HG02623 (cell line): ENCODE data around the gene C6orf141.

Experiments used
- ATAC-seq: cut with Tn5 transposase; IDR thresholded peaks from one replicate; pipeline ENCODE4 v1.9.1; 2021; ENCODE audit warnings: moderate library complexity; ENCODE audit not compliant: unreplicated experiment

Gene C6orf141

DNA sequence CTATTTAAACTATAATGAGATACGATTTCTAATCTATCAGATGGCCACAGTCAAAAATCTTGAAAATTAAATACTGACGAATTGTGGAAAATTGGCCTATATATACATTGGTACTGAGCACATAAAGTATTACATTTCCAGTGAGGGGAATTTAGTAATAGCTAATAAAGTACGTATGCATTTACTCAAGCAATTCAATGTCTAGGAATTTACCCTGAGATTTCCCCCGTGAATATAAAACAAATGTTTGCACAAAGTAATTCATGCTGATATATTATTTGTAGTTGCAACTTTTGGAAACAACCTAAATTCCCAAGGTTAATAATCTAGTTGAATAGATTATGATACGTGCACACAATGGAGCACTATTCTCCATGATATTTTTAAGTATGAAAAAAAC lies 14.7 kb upstream of the C6orf141 start:
- ATAC-seq: no peak

DNA sequence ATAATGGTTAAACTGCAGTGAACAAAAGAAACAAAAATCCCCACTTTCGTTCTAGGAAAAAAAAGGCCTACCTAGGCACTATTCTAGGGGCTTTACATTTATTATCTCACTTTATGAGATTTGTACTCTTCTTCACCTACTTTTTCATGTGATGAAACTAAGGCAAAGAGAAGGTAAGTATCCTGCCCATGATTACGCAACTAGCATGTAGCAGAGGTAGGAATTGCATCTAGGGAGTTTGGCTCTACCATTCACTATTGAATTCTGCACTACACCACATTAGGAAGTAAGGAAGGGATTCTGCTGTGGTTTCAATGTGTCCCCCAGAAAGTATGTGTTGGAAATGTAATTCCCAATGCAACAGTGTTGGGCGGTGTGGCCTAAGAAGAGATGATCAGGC lies 11.4 kb upstream of the C6orf141 start:
- no peak for ATAC-seq

DNA sequence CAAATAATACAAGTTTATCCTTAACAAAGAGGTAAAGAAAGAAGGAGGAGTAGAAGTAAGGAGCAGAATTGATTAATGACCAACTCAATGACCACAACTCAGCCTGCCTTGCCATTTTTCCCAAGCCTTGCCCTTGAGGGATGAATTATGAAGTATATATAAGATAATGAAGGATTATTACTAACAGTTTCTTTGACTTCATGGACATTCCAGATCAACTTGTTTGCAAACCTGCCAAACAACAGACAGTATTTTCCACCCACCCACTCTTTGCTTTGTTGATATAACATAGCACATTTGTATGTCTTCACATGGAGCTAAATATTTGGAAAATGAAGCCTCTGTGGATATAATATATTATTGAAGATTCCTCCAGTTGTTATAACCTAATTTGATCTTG lies 9.9 kb upstream of the C6orf141 start:
- no peak for ATAC-seq

DNA sequence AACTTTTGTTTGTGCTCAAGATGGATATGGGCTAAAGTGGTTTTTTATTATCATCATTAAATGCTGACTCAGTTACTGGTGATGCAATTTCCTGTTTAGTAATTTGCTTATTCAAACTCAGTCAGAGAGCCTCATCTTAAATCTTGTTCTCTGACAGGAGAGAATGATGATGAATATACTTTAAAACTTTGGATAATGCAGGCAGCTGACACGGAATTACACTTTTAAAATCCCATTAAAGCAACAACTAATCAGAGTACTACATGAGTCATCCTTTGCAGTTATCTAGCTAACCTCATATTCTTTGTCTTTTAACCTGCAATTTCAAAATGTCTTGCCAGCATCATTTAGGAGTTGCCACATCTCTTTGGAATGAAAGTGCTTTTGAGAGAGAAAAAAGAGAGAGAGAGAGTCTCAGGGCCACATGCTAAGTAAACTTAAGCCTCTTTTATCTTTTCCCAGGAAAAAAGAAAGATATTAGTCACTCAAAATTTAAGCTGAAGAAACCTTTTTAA lies 9.2 kb upstream of the C6orf141 start:
- ATAC-seq: no peak

DNA sequence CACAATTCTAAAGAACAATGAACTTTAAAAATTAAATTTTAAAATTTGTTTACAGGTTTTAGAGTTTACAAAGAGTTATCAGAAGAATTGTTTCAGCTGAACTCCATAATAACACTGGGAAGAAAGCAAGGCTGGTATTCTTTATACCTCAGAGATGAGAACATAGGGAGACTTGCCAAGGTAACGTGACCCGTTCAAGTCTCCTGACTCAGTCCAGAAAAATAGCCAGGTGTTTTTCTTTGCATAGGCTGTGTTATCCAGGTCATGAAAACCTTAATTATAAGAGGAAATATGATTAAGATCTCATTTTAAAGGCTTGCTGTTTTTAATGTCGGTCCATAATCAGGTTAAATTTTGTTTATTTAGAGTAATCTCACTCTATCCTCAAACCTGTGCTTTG lies 8.5 kb upstream of the C6orf141 start:
- no peak for ATAC-seq

DNA sequence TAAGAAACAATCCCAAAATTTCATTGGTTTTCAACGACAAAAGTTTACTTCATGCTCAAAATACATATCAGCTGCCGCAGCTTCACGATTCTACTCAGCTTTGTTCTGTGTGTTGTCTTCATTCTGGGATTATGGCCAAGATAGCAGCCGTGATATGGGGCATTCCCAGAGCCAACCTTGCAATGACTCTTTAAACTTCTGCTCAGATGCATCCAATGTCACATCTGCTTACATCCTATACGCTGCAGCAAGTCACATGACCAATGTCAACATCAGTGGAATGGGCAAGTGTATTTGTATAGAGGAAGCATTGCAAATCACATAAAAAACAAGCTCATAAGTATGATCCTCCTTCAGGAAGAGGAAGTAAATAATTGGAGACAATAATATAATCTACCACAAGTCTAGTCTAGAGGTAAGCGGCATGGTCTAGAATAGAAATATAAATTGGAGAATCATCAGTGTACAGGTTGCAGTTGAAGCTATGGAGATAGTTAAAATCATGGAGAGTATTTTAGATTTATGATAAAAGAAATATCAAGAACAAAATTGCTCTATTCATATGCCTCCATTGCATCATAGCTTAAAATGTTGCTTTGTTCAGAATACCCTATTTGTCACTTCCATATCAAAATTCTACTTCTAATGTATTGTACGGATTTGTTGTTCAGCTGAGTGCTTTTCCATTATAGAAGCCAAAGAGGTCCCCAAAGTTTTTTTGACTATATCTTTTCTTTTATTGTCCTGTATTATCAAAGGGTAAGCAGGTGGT lies 7.2 kb upstream of the C6orf141 start:
- no peak for ATAC-seq

DNA sequence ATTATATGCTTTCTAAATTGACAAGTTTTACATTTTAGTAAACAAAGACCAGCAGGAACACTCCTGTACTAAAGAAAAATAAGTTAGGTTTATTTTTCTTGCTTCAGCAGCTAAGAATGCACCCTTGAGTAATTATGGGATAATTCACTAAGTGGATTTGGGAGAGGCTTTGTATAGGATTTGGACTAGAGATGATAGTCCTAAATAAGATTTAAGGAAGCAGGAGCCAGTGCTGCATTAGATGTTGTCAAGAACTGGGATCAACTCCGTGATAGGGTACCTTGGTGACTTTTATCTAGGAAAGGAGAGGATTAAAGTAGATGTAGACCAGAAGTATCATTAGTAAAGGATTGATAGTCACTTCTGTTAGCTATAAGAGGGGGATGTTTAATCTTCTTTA lies 4.1 kb upstream of the C6orf141 start:
- no peak for ATAC-seq

DNA sequence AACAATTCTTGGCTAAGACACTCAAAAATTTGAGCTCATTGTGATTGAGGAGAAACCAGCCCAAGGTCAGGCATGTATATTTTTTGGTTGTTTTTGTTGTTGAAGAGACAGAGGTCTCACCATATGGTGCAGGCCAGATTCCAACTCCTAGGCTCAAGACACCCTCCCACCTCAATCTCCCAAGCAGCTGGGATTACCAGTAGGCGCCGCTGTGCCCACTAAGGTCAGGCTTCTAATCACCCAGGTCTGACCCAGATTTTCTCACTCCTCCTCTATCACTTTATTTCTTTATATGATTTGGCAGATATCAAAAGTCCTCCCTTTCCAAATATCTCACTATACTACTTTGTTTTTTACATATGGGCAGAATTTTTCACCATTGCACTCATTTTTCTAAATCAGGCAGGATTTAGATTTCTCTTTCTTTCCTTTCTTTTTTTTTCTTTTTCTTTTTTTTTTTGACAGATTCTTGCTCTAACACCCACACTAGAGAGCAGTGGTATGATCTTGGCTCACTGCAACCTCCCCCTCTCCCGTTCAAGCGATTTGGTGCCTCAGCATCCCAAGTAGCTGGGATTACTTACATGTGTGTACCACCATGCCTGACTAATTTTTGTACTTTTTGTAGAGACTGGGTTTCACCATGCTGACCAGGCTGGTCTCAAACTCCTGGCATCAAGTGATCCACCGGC lies 1.7 kb upstream of the C6orf141 start:
- no peak for ATAC-seq

DNA sequence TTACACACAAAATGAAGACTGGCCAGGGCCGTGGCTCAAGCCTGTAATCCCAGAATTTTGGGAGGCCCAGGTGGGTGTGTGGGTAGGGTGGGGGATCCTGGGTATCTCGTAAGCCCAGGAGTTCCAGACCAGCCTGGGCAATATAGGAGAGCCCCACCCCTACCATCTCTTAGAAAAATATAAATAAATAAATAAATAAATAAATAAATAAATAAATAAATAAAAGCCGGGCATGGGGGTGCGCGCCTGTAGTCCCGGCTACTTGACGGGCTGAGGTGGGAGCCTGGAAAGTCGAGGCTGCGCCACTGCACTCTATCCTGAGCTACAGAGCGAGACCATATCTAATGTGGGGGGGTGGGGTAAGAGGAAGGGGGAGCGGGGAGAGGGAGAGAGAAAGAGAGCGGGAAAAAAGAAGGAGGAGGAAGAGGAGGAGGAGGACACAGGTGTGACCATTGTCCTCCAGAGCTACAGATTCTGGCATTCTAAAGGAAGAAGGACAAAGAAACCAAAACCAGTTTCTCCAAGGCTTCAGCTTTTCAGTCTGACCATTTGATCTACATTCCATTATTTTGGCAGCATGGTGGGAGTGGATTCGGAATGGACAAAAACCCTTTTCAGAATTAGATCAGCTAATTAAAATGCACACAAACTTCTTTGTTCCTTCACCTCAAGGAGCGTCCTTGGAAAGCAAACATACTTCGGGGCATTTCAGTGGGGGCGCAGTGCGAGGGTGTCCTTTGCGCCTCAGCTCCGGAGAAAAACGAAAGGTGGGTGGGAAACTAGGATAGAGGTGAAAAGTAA lies 577 bp upstream of the C6orf141 start:
- ATAC-seq: no peak

DNA sequence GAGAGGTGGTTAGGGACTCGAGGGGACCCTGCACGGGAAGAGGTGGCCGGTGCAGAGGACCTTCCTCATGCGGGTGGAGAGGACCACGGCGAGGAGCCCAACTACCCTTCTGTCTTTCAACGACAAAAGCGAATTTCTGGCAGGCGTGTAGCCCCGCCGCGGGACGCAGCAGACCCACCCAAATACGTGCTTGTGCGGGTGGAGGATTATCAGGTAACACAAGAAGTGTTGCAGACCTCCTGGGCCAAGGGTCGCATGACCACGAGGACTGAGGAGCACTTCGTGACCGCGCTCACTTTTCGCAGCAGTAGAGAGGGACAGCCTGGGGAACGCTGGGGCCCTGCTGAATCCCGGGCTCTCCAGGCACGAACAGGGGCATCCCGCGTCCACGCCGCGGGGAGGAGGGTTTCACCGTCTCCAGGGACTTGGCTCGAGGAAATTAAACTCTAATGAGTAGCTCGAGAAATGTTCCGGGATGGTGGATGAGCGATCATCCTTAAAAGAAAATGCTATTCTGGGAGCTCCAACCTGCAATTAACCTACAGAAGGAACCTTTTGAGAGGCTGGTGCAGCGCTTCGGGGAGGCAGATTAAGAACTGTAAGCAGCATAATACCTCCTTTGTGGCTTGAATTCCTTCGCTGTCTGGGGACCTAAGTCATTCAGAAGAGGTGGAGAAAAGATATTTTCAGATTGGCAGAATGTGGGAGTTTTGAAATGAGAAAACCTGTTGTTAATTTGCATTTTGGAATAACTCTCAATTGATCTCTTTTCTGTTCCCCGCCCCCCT lies 804 bp downstream of the C6orf141 start:
- ATAC-seq: peak; percentile 37

DNA sequence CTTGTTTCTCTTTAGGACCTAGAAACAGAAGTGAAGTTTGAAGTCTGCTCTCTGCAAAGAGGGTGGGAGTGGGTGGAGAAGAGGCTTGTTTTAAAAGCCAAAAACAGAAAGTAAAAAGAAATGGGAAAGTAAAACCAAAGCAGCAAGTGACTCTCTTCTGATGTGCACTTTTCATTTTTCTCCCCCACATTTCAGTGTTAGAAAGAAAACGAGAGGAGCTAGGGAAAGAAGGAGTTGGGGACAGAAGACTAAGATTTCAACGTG lies 1.3 kb downstream of the C6orf141 start:
- peak; percentile 40 for ATAC-seq

DNA sequence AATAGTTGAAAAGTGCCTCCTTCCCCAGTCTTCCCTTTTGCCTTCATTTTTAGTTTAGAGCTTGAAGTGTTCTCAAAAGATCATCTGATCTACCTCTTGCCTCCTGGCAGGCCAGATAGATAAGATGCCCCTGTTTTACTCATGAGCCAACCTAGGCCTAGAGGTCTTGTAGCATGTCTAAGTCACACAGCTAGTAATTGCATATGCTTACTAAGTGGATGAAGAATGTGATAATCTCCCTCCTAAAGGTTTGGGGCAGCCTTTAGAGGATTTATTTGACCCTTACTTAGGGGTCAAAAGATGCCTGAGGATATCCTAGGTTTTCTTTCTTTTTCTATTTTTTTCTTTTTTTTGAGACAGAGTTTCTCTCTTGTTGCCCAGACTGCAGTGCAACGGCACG lies 2.1 kb downstream of the C6orf141 start:
- ATAC-seq: no peak

DNA sequence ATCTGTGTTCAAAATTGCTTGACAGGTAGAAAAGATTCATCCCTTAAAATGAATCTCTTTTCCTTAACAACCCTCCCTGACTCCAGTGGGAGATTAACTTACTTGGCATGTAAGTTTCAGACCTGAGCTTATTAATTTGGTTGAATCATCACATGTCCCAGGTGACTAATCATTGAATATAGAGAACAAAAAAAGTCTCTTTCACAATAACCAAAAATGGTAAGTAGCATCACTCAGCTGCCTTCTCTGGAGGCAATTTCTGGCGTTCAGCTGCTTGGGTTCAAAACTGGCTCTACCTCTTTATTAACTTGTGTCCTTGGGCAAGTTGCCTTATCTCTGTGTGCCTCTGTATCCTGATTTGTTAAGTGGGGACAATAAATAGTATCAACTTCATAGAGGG lies 2.9 kb downstream of the C6orf141 start:
- no peak for ATAC-seq

DNA sequence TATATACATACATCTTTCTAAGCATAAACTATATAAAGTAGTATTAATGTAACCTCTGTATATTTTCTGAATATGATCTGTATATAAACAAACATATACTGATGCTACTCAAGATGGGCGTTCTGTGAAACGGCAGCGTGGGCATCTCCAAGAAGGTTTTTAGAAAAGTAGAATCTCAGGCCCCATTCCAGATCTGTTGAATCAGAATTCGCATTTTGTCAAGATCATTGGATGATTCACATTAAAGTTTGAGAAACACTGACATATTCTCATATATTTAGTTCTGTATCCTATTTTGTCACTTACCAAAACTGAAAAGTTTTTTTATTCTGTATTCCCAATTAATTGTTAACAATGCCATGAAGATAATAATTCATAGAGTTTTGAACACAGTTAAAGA lies 5.5 kb downstream of the C6orf141 start:
- no peak for ATAC-seq

DNA sequence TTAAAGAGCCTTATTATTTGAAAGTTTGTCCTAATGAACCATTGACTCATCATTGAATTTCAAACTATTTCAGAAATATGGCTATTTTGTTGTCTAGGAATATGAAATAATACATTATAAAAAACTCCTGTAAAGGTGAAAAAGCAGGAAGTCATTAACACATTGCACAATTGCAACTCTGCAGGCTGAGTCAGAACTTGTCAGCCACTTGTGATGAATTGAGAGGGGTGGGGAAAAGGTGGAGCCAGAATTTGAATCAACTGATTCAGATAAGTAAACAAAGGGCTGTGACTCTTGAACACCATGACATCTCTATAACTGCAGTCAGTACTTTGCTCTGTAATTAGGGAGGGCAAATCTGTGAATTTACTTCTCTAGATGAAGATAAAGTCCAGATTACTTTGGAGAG lies 6.0 kb downstream of the C6orf141 start:
- no peak for ATAC-seq

DNA sequence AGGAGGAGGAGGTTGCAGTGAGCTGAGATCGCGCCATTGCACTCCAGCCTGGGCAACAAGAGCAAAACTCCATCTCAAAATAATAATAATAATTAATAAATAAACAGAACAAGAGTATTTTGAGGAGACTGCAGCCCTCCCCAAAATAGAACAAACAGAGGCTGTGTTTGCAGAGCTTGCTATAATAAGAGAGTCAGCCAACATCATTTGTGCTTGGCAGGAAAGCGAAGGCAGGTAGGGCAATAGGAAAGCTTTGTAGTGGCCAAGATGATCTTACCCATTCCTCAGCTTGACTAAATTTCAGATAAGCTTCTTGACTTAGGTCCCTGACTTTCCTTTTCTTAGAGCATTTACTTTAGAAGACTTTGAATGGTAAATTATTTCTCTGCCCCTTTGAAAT lies 6.7 kb downstream of the C6orf141 start:
- no peak for ATAC-seq

DNA sequence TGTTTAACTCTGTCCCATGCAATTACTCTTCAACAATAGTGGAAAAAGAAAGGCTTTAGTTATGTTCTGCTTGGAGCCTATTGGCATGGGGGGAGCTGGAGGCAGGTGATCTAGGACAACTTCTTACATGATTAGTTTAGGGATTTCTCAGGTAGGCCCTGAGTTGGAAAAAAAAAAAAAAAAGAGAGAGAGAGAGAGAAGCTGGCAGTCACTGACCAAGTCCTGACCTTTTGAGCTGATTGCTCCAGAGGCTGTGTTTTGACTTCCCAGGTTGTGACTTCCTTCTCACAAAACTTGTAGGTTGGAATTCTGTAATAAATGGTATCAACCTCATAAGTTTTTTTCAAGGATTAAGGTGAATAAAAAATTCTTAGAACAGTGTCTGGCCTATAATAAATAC lies 7.8 kb downstream of the C6orf141 start:
- no peak for ATAC-seq

DNA sequence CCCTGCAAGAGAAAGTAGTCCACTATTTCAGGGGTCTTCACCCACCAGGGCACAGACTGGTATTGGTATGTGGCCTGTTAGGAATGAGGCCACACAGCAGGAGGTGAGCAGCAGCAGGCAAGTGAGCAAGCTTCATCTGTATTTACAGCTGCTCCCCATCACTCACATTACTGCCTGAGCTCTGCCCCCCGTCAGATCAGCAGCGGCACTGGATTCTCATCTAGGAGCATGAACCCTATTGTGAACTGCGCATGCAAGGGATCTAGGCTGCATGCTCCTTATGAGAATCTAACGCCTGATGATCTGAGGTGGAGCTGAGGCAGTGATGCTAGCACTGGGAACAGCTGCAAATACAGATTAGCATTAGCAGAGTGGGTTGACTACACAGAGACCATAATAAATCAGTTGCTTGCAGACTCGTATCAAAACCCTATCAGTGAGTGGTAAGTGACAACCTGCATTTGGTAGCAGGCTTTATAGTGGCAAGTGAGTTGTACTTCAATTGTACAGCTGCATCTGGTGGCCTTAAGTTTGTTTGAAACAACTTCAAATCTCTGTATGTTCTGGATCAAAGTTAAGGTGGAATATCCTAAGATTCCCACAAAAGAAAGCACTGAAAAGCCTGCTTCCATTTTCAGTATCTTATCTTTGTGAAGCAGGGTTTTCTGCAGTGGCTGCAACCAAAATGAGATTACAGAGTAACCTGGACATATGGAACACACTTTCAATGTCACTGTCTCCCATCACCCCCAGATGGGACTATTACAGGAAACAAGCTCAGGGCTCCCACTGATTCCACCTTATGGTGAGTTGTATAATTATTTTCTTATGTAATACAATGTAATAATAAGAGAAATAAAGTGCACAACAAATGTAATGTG lies 12.8 kb downstream of the C6orf141 start:
- no peak for ATAC-seq

DNA sequence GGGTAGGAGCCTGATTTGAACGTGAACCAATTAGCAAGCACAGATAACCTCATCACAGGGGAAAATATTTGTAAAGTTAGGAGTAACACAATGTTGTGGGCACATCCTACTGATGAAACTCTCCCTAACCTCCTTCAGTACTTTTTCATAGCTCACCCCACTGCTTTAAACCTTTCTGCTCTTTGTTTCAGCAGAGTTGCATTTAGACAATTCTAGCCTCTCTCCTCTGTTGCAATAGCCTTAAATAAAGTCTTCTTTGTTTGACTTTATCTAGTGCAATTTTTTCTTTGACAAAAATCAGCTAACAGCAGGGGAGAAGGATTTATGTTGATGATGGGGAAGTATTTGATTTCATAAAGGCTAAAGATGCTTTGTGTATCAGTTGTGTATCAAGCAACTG lies 14.1 kb downstream of the C6orf141 start:
- ATAC-seq: no peak

DNA sequence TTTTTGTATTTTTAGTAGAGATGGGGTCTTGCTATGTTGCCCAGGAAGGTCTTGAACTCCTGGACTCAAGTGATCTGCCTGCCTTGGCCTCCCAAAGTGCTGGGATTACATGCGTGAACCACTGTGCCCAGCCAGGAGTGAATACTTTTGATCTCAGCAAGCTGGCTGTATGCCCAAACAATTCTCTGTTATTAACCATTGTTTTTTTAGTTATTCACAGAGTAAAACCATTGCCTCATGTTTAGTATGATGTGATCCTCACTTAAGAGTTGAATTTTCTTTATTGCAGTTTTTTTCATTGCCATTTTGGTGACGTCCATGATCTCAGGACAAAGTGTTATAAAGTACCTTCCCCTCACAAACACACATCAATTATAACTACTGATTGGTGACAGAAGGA lies 14.8 kb downstream of the C6orf141 start:
- ATAC-seq: no peak
